Transverse colon (tissue), 4 donors: ENCODE results near the gene KLHDC7B.

Experiments
- EP300 ChIP-seq: sonication (generic); formaldehyde crosslinking; IDR thresholded peaks from one replicate; pipeline ENCODE4 v1.6.1; 2017; ENCODE audit warnings: antibody characterized with exemption, low read depth
- POLR2A ChIP-seq: fragments of 450-650 bp; IDR thresholded peaks from one replicate; pipeline ENCODE4 v1.6.1; 2016; ENCODE audit warnings: antibody characterized with exemption, mild to moderate bottlenecking, moderate library complexity
- POLR2AphosphoS5 ChIP-seq, 3 donors: sonication (generic); formaldehyde crosslinking; IDR thresholded peaks; one replicate each; pipeline ENCODE4 v1.6.1; 2016; ENCODE audit warnings: antibody characterized with exemption in 3 of 3
- TF ChIP-seq, protein P1 (sequence below), 5 experiments: fragments of 200-600 bp in 3 of 5; fragments of 450-650 bp in 2 of 5; sonication (generic) in 3 of 5; IDR thresholded peaks; 1 replicate in 2 of 5; 2 replicates in 3 of 5; pipeline ENCODE4 v1.5.1; 2016 to 2017; ENCODE audit warnings: antibody characterized with exemption in 5 of 5, inconsistent platforms in 3 of 5, mild to moderate bottlenecking in 2 of 5, moderate library complexity in 1 of 5

DNA sequence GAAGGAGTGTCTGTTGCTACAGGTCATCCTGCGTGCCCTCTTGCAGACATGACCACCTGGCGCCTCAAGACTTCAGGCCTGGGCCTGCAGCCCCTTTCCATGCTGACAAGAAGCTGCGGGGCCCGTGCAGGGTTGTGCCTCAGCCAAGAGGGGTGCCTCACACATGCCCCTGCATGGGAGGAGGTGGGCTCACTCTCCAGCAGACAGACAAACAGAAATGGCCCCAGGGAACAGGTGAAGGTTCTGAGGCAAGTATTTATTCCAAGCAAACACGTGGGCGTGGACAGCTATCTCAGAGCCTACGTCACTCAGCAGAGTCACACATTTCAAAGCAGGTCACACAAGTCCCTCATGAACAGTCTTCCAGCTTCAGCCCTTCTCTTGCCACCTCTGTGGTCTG lies 22.9 kb downstream of the KLHDC7B start:
- TF ChIP-seq, protein P1, sequence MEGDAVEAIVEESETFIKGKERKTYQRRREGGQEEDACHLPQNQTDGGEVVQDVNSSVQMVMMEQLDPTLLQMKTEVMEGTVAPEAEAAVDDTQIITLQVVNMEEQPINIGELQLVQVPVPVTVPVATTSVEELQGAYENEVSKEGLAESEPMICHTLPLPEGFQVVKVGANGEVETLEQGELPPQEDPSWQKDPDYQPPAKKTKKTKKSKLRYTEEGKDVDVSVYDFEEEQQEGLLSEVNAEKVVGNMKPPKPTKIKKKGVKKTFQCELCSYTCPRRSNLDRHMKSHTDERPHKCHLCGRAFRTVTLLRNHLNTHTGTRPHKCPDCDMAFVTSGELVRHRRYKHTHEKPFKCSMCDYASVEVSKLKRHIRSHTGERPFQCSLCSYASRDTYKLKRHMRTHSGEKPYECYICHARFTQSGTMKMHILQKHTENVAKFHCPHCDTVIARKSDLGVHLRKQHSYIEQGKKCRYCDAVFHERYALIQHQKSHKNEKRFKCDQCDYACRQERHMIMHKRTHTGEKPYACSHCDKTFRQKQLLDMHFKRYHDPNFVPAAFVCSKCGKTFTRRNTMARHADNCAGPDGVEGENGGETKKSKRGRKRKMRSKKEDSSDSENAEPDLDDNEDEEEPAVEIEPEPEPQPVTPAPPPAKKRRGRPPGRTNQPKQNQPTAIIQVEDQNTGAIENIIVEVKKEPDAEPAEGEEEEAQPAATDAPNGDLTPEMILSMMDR (IDR thresholded peaks at IDR 0.05), result no peak
- no peak for TF ChIP-seq POLR2A
- TF ChIP-seq POLR2AphosphoS5 (IDR thresholded peaks at IDR 0.05), result no peak
- no peak for TF ChIP-seq EP300
